ENCODE measurements around the gene FLRT1.

DNA sequence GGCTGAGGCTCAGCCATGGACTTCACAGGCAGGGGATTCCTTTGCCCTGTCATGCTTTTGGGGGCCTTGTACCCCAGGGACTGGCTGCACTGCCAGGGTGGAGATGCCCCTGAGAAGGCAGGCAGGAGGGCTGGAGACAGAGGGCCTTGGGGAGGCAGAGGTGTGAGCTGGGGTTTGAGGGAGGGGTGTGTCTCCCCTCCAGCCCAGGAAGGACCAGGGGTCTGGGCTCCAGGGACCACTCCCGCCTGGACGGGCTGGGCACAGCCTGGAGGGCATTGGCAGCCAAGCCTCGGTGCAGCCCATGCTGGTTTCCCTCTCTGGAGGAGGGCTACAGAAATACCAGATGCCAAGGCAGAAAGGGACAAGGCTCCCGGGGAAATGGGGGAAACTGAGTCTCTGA is 30.0 kb upstream of the FLRT1 start:
- TF ChIP-seq, protein P1, sequence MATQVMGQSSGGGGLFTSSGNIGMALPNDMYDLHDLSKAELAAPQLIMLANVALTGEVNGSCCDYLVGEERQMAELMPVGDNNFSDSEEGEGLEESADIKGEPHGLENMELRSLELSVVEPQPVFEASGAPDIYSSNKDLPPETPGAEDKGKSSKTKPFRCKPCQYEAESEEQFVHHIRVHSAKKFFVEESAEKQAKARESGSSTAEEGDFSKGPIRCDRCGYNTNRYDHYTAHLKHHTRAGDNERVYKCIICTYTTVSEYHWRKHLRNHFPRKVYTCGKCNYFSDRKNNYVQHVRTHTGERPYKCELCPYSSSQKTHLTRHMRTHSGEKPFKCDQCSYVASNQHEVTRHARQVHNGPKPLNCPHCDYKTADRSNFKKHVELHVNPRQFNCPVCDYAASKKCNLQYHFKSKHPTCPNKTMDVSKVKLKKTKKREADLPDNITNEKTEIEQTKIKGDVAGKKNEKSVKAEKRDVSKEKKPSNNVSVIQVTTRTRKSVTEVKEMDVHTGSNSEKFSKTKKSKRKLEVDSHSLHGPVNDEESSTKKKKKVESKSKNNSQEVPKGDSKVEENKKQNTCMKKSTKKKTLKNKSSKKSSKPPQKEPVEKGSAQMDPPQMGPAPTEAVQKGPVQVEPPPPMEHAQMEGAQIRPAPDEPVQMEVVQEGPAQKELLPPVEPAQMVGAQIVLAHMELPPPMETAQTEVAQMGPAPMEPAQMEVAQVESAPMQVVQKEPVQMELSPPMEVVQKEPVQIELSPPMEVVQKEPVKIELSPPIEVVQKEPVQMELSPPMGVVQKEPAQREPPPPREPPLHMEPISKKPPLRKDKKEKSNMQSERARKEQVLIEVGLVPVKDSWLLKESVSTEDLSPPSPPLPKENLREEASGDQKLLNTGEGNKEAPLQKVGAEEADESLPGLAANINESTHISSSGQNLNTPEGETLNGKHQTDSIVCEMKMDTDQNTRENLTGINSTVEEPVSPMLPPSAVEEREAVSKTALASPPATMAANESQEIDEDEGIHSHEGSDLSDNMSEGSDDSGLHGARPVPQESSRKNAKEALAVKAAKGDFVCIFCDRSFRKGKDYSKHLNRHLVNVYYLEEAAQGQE (IDR thresholded peaks at IDR 0.05; ENCODE audit: low read depth), result no peak
- TF ChIP-seq, protein P2, sequence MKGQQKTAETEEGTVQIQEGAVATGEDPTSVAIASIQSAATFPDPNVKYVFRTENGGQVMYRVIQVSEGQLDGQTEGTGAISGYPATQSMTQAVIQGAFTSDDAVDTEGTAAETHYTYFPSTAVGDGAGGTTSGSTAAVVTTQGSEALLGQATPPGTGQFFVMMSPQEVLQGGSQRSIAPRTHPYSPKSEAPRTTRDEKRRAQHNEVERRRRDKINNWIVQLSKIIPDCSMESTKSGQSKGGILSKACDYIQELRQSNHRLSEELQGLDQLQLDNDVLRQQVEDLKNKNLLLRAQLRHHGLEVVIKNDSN (IDR thresholded peaks at IDR 0.05), result no peak
- TF ChIP-seq EGR1 (IDR thresholded peaks at IDR 0.05) (no peak), EP300 (IDR thresholded peaks at IDR 0.05; ENCODE audit: borderline replicate concordance) (no peak)

Measured in Ishikawa (cell line).